Right renal pelvis (tissue), 4 donors: ENCODE measurements around the gene ASTN2. TPM values are rescaled to one million over a fixed set of nuclear protein-coding genes. Genes with fewer than 3 reads are reported as not detected.
A peak's percentile ranks its signal among the peaks of the same experiment; 100 is the strongest.

Source experiments
- DNase-seq, 4 donors: peaks; one replicate each; pipeline ENCODE4 v3.0.0-alpha.2; 2013; ENCODE audit warnings: low read depth in 4 of 4, low spot score in 3 of 4, missing footprints in 1 of 4
- polyA plus RNA-seq, 4 donors: library from polyadenylated mRNA; unstranded; fragments of 120-200 nt; gene quantifications; one replicate each; pipeline ENCODE4 v1.2.1, GENCODE V29; 2013; ENCODE audit not compliant: insufficient read length in 4 of 4

Gene ASTN2
- polyA plus RNA-seq, 4 donors: 15.1 to 17.7 (median 16.1) TPM

DNA sequence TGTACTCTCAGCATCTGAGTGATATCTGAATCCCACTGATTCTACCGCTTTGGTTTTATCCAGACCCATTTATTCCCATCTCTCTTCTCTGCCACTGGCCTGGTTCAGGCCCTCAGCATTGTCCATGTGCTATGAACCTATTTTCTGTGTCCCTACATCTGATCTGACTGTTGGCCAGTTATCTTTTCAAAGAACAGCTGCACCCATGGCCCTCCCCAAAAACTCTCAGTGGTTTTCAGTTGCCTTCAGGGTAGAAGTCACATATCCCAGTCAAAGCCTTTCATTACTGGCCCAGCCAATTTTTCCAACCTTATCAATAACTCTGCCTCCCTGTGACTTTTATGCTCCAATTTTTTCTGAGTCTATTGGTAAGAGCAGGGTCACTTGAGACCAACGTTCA, 430.7 kb downstream of the ASTN2 start:
- DNase-seq: no peak

DNA sequence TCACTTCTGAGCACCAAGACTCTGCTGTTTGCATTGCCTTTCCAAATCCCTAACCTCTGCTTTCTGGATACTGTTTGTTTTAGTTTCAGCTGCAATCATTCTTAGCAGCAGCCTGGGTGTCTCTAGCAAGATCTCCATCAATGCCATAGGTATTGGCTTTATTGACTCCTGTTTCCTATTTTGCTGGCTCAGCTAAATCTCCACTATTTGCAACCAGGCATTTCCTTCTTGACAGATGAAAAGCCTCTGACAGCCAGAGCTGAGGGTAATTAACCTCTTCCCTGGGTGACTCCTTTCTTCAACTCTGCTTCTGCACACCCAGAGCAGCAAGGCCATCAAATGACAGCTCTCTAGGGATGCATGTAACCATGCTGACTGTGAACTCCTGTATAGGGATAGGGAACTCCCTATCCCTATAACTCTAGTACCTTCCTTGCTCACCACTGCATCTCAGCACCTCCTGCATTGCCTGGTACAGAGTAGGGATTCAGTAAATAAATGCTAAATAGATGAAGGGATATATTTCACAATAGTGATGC, 434.2 kb downstream of the ASTN2 start:
- DNase-seq: no peak

DNA sequence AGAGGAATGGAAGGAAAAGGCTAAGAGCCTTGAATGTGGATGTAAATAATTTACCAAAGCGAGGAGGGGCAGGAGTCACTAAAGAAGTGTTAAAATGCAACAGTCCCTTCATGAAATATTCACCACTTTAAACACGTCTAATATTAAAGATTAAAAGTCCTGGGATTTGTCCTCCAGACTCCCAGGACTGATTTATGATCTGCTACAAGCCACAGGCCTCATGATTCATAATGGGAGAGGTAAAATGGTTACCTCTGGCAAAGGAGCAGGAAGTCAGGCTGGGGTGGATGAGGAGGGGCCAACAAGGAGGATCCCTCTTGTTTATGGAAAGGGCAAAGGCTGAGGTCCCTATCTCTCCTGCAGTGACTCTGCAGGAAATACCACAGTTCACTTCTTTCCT, 435.4 kb downstream of the ASTN2 start:
- peak in 1 of 4 donors; percentile 8 for DNase-seq

DNA sequence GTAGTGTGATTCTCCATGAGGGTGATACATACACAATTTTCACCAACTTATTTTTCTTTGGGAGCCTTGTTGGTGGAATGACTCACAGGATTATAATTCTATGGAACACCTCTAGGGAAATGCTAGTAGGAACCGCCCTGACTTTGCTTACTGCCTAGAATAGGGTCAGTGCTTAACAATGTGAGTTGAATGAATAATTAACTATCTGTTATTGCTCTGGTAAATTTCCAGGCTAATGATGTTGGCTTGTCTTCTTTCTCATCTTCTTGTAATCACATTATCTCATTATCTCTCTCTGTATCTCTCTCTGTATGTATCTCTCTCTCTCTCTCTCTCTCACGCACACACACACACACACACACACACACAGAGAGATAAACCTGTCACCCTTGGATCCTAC, 436.7 kb downstream of the ASTN2 start:
- no peak for DNase-seq

DNA sequence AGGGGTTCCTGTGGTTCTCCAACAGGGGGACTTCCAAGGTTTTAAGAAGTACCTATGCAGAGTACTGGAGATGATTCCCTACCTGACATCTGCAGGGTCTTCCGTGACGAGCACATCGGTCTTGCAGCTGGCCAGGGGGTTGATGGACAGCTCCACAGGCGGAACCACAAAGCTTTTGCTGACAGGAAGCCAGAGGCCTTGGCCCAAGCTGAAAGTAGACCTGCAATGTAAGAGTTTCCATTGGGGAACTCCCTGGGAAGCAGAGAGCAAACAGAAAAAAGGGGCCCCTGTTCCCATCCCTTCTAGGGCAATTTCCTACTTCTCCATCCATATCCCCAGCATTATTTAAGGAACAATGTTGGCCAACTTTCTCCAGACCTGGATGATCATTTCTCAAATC, 439.7 kb downstream of the ASTN2 start:
- DNase-seq: no peak

DNA sequence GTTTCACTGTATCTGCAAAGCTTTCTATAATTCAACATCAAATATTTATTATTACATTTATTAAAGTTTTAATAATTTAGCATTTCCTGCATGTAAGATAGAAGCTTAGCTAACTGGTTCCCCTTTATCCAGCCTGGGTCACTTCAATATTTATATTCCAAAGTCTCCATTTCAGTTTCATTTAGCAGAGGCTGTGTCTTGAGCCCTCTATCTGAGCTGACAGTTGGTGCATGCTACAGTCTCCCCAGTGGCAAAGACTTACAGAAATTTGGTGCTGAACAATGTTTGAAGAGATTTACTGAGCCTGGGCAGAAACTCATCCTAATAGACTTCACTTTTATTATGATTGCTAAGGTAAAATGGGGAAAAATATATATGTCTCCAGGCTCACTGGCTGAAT, 448.7 kb downstream of the ASTN2 start:
- DNase-seq: no peak

DNA sequence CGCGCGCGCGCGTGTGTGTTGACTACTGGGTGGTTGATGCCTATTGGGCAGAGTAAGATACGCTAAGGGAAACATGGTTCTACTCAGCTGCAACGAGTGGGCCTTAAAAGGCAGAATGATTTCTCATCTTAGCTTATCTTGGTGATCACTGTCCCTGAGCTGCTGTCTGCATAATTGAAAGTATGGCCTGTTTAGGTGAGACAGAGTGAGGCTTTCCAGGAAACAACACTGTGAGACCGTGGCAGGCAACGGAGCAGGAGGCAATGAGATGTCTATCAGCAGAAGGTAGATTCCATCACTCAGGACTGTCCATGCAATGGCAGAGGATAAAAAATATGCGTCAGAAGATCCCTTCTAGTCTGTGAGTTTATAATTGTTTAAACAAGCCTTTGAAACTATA, 450.6 kb downstream of the ASTN2 start:
- DNase-seq: no peak

DNA sequence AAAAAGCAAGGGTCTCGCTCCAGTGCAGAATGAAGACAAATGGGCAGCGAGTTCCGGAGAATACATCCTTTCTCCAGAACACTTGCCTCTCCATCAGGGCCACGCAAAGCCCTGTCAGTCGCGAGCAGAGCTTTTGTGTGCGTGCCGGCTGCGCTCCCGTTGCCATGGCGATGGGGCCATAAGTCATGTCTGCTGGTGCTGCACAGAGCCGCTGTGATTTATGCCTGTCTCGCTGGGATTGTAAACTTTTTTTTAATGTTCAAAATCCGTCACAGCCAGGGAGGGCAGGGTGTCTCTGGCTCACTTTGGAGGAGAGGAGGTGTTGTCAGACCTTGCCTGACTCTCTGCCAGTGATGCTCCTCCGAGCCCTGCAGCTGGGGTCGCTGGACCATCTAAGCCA, 455.0 kb downstream of the ASTN2 start:
- DNase-seq: peak in 3 of 4 donors; percentile 15 to 29 (median 25)

DNA sequence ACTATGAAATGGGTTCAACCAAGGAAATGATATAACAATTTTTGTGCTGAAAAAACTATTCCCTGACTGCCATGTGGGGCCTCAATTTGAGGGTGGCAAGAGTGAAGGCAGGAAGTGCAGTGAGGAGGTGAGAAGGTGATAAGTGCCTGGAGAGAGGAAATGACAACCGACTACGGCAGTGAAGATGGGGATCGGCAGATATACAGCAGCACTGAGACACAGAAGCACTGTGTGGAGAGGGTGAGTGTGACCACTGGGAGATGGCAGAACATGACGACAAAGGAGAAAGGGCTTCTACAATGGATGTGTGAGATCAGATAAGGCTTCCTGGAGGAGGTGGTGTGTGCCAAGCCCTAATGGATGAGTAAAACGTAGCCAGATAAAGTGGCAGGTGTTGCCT, 456.0 kb downstream of the ASTN2 start:
- no peak for DNase-seq

DNA sequence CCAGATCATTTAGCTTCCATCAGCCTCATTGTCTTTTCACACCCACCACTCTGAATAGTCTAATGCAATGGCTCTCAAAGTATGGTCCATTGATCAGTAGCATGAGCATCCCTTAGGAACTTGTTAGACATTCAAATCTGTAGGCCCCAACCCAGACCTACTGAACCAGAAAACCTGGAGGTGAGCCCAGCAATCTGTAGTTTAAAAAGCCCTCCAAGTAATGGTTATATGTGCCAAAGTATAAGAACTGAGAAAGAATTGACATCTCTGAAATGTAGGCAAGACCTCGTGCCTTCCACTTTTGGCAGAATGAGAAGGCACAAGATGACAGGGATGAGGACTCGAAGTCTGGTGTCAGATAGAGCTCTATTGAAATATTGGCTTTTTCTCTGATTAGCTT, 460.1 kb downstream of the ASTN2 start:
- no peak for DNase-seq

DNA sequence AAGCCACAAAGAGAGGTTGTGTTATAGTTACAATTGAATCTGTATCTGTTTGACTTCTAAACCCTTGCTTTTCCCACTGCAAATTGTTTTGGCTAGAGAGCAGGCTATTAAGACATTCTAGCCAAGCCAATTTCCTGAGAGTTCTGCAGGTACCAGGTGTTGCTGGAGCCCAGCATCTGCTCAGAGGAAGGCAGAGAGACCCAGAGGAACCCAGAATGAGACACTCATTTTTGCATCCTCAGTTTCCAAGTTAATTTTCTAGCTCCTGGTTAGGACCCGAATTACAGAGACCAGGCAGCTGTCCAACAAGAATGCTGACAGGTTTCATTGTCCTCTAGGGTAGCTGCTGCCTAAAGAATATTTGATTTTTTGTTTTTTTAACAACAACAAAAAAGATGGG, 461.6 kb downstream of the ASTN2 start:
- no peak for DNase-seq

DNA sequence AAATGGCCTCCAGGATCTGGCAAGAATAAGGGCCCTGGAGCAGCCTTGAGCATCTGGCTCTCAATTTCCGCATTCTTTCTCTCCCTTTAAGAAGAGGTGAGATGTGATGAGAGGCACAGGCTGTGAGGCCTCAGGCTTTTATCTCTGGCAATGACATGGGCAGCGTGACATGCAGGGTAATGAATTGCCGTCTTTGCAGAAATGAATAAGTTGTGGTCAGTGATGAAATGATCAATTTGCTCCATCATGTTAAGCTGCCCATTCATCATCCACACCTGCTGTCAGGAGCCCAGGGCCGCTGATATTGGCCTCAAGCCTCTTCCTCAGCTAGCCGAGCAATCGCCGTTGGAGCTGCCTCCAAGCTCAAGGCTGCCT, 462.4 kb downstream of the ASTN2 start:
- no peak for DNase-seq

DNA sequence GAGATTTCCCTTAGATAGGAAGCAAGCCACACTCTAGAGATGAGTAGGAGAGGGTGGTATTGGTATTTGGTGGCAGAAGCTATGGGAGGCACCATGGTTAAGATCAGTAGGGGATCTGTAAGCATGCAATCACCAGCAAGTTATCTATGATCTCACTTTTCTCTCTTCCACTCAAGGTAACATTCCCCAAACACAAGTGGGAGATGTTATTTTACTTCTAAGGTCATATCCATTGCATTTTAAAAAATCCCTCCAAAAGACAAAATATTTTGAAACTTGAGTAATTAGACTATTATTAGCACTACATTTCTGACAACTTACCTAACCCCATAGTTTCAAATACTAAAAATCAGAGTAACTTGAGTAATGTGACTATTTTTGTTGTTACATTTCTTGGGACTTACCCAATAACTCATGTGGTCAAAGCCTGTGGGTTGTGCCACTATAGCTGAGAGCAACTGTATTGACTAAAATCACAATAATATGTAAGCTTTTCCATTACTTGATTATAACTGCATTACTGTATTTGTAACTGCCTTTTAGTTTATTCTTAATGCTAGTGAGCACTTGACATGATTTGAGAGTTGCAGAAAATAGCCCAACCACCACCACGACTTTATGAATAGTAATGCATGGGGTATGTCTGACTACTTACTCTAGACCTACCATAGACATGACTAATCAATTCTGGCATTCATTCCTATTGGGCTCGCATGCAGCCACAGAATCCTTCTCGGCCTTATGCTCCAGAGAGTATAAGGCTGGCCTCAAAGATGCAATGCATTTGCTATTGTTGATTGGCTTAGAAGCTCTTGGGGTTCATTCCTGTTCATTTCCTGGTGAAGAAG, 463.0 kb downstream of the ASTN2 start:
- no peak for DNase-seq

DNA sequence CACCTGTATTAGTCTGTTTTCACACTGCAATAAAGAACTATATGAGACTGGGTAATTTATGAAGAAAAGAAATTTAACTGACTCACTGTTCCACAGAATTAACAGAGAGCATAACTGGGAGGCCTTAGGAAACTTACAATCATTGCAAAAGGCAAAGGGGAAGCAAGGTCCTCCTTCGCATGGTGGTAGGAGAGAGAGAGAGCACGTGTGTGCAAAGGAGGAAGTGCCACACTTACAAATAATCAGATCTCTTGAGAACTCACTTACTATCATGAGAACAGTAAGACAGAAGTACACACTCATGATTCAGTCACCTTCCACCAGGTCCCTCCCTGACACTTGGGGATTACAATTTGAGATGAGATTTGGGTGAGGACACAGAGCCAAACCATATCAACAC, 469.0 kb downstream of the ASTN2 start:
- no peak for DNase-seq

DNA sequence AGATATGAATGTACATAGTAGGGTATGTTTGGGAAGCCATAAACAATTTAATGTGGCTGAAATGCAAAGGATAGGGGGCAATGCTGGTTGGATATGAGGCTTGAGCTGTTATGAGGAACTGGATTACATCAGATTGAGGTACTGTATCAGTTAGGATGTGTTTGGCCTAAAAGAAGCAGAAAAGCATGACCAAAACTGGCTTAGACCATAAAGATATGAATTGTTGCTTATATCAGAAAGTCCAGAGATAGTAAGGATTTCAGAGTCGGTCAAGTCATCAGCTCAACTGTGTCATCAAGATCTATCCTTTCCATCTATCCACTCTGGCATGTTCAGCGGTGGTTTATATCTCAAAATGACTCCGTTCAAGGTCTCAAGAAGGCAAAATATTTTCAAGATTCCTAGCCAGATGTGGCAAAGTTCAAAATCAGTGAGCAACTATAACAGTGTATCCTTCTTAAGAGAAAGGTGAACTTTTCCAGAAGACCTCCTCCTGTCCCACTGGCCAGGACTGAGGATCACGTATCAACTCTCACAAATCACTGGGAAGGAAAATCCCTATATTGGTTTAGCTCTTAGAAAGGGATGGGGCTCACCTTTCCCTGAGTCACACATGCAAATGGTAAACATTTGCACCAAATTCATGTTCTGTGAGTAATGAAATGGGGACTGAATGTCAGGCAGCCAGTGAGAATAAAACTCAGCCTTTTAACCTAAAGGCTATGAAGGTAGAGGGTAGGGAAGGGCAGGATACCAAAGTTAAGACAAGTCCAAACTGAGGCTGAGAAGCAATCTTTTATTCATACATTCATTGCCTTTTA, 469.9 kb downstream of the ASTN2 start:
- DNase-seq: no peak

DNA sequence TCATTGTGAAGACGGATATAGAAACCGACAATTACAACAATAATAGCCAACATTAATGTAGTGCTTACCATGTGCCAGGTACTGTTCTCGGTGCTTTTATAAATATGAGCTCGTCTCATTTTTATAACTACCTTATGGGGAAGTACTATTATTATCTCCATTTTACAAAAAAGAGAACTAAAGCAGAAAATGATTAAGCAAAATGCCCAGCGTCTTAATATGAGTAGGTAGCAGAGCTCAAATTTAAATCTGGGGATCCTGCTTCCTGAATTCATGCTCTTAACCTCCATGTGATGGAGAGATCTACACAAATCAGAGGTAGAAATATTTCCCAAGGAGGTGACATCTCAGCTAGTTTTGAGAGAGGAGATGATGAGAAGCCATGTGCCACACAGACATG, 470.9 kb downstream of the ASTN2 start:
- DNase-seq: no peak

DNA sequence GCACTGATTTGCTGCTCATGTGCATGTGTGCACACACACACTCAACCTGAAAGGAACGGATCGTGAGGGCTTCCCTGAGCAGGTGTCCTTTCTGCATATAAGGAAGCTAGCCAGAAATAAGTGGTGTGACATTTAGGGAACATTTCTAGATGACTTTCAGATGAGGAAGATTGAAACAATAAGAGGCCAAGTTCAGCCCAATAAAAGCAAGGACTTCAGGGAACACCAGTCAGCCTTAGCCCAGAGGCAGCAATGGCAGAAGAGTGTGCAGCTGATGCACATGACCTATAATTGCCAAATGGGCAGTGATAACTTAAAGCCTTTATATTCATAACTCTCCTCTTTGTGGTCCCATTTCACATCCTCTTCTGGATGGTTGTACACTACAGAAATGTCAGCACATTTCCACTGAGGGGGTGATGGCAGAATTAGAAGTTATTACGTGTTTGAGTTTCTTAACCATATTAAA, 472.2 kb downstream of the ASTN2 start:
- no peak for DNase-seq

DNA sequence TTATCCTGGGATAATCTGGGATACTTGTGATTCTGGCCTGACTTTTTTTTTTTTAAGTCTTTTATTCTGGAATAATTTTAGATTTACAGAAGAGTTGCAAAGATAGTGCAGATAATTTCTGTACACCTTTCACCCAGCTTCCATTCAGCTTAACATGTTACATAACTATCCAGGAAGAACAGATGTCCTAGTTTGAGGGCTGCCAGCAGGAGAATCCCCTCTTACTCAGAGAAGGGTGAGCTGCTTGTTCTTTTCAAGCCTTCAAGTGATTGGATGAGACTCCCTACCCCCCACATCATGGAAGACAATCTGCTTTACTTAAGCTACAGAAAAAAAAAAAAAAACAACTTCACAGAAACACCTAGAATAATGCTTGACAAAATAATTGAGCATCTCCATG, 473.6 kb downstream of the ASTN2 start:
- no peak for DNase-seq

DNA sequence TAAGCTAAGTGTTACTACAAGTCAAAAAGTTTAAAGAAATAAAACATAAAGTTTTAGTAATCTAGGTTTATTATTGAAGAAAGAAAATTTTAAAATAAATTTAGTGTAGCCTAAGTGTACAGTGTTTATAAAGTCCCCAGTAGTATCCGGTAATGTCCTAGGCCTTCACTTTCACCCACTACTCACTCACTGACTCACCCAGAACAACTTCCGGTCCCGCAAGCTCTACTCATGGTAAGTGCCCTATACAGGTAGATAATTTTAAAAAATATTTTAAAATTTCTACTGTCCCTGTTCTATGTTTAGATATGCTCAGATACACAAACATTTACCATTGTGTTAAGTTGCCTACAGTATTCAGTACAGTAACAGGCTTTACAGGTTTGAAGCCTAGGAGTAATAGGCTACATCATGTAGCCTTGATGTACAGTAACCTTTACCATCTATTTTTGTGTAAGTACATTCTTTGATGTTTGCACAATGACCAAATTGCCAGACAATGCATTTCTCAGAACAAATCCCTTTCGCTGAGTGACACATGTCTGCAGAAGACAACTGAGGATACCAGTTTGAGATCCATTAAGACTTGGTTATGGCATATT, 474.1 kb downstream of the ASTN2 start:
- DNase-seq: no peak

DNA sequence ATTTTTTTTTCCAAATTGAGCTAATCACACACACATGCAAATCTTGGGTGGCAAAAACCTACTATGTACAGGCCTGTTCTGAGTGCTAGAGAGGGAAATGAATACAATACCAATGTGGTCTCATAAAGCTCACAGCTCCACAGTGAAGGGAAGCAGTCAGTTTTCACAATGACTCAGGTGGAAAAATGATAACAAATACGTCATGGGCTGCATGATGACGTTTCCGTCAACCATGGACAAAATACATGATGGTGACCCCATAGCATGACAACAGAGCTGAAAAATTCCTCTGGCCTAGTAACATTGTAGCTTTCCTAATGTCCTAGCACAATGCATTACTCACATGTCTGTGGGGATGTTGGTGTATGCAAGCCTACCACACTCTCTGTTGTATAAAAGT, 475.2 kb downstream of the ASTN2 start:
- DNase-seq: no peak

DNA sequence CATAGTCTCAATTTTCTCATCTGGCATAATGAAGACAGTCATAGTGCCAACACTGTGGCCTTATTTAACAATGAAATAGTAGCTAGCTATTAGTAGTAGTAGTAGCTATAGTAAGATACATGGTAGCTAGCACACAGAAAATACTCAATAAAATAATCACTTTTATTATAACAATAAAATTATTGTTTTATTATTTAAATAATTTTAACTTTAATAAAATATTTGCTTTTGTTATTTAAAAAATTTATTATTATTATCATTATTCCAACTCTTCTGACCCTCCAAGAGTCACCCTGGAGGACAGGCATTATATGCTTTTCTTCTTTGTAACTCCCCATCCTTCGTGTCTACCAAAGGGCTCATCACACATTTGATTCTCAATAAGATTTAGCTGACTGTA, 475.7 kb downstream of the ASTN2 start:
- no peak for DNase-seq
